Measurements from ENCODE around the gene PNPLA7.

The PNPLA7 gene

GRCh38 chr9:137492464-137493363 is 57.5 kb downstream of the PNPLA7 start:
- peak; percentile 94 for DNase-seq

- DNase-seq: no peak
These were observed 58.3 kb downstream of the PNPLA7 start for GRCh38 chr9:137491735-137492432.

GRCh38 chr9:137490532-137491186 is 59.5 kb downstream of the PNPLA7 start:
- DNase-seq: no peak

GRCh38 chr9:137488906-137489305 is 61.3 kb downstream of the PNPLA7 start:
- DNase-seq: no peak

- no peak for DNase-seq
These were observed 61.9 kb downstream of the PNPLA7 start for GRCh38 chr9:137488327-137488653.

- DNase-seq: no peak
These were observed 62.5 kb downstream of the PNPLA7 start for GRCh38 chr9:137487454-137488326.

- no peak for DNase-seq
These were observed 63.4 kb downstream of the PNPLA7 start for GRCh38 chr9:137486545-137487453.

GRCh38 chr9:137486141-137486490 is 64.1 kb downstream of the PNPLA7 start:
- DNase-seq: no peak

- DNase-seq: no peak
These were observed 64.7 kb downstream of the PNPLA7 start for GRCh38 chr9:137485343-137486140.

GRCh38 chr9:137484551-137485315 is 65.5 kb downstream of the PNPLA7 start:
- DNase-seq: no peak

GRCh38 chr9:137482094-137482781 is 68.0 kb downstream of the PNPLA7 start:
- peak; percentile 74 for DNase-seq

GRCh38 chr9:137480686-137481683 is 69.2 kb downstream of the PNPLA7 start:
- no peak for DNase-seq

- DNase-seq: no peak
These were observed 70.1 kb downstream of the PNPLA7 start for GRCh38 chr9:137479892-137480685.

- no peak for DNase-seq
These were observed 71.0 kb downstream of the PNPLA7 start for GRCh38 chr9:137478962-137479861.

GRCh38 chr9:137478613-137478961 is 71.6 kb downstream of the PNPLA7 start:
- DNase-seq: no peak
